ENCODE results near the gene NME4. TPM values are rescaled to one million over a fixed set of nuclear protein-coding genes. Genes with fewer than 3 reads are reported as not detected.
A peak's percentile ranks its signal among the peaks of the same experiment; 100 is the strongest.

Gene NME4
- total and polyA plus RNA-seq, 9 donors = 48.8 to 133 (median 93.4) TPM

DNA sequence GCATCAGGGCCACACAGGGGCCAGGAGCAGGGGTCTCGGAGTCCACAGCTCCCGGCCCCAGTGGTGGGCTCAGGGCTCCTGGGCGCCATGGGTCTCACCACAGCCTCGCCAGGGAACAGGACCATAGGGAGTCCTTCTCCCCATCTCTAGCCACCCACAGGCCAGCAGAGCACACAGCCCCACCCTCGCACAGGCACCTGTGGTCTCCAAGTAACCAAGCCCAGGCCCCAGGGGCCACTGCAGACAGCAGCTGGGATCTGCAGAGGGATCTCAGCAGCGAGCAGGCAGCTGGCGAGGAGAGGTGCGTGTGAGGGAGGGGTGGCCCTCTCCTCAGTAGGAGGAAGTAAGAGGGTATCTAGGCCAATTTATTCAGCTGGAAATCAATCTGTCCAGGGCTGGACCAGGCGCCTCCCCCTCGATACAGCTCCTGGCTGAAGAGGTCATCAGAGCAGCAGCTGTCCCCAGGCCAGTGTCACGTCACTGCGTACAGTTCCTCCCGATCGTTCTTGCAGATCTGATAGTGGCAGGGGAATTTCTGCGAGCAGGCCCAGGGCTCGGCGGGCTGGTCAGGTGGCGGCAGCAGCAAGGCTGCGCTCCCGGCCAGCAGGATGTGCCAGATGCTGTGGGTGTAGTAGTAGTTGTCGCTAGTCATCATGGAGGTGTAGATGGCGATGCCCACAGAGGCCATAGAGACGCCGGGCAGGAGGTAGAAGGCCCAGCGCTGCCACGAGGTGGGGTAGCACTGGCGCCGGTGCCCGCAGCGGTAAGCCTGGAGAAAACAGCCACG, 25.3 kb upstream of the NME4 start:
- Histone ChIP-seq H3K27me3 (no peaks in the 10 kb centered on the region), H3K9me3 (no peaks in the 10 kb centered on the region), H3K27ac (no peak overlapping the region), H3K36me3 (no peaks in the 10 kb centered on the region), H3K4me1 (ENCODE audit: insufficient read depth) (peaks cover 3% of the 10 kb centered on the region), H3K4me3 (no peak overlapping the region)
- DNase-seq = peak in 2 of 5 donors; percentile 30 to 34
- TF ChIP-seq, protein P1, sequence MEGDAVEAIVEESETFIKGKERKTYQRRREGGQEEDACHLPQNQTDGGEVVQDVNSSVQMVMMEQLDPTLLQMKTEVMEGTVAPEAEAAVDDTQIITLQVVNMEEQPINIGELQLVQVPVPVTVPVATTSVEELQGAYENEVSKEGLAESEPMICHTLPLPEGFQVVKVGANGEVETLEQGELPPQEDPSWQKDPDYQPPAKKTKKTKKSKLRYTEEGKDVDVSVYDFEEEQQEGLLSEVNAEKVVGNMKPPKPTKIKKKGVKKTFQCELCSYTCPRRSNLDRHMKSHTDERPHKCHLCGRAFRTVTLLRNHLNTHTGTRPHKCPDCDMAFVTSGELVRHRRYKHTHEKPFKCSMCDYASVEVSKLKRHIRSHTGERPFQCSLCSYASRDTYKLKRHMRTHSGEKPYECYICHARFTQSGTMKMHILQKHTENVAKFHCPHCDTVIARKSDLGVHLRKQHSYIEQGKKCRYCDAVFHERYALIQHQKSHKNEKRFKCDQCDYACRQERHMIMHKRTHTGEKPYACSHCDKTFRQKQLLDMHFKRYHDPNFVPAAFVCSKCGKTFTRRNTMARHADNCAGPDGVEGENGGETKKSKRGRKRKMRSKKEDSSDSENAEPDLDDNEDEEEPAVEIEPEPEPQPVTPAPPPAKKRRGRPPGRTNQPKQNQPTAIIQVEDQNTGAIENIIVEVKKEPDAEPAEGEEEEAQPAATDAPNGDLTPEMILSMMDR (IDR thresholded peaks at IDR 0.05) = no peak
- no peak for TF ChIP-seq EP300 (IDR thresholded peaks at IDR 0.05)
- no peak for TF ChIP-seq POLR2A (IDR thresholded peaks at IDR 0.05)
- 86 to 88% (median 88%) methylated on average over 31 of the region's 31 CpGs for WGBS, 3 donors
- intact Hi-C loops (cut with DNase I) = no loop called here

DNA sequence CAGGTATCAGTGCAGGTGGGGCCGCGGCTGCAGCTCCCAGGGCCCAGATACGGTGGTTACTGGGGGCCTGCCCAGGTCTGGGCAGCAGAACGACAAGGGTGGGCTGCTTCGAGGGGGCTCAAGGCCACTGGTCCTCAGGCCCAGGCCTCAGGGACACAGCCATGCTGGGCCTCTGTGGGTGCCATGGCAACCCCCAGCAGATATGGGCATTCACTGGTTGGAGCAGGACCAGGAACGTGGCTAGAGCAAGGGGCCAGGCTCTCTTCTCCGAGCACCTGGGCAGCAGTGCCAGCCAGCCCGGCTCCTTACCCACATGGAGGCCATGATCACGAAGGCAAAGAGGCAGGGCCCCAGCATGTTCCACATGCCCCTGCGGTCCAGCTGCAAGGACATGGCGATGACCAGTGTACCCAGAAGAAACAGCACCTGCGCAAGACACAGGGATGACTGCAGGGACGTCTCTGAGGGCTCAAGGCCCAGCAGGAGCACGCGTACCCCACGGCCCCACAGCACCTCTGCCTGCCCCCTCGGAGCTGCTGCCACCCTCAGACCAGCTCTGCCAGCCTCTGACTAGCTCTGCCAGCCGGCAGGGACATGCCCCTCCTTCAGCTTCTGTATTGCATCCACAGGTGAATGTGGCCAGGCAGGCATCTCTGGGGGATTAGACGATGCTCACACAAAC, 24.6 kb upstream of the NME4 start:
- Histone ChIP-seq H3K27ac (no peak overlapping the region), H3K9me3 (no peaks in the 10 kb centered on the region), H3K4me1 (ENCODE audit: insufficient read depth) (peaks cover 3% of the 10 kb centered on the region), H3K27me3 (no peaks in the 10 kb centered on the region), H3K36me3 (no peaks in the 10 kb centered on the region), H3K4me3 (no peak overlapping the region)
- TF ChIP-seq EP300 (IDR thresholded peaks at IDR 0.05) = no peak
- TF ChIP-seq, protein P1 (IDR thresholded peaks at IDR 0.05) = no peak
- TF ChIP-seq POLR2A (IDR thresholded peaks at IDR 0.05) = no peak
- whole genome bisulfite sequencing, 3 donors = 85 to 90% (median 87%) methylated on average over 16 to 19 of the region's 19 CpGs
- no peak for DNase-seq
- intact Hi-C loops (cut with DNase I) = no loop called here

DNA sequence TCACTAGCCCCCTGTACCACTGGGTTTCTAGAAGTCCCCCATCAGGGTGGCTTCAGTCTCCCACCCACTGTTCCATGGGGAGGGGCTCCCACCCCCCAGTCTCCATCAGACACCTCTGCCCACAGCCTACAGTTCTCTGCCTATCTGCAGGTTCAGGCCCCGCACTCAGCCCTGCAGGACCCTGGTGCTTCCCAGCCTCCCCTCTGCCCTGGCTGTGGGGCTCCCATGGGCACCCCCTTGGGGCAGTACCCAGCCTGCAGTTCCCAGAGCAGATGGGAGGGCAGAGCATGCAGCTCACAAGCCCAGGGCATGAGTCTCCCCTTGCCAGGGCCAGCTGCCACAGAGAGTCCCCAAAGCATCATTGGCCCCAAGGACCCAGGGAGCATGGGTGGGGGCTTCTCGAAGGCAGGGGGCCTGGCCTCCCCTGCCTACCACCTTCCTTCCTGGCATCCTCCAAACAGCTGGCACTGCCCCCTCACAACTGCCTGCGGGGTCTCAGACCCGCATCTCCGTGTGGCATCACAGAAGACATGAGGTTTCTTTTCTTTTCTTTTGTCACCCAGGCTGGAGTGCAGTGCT, 23.9 kb upstream of the NME4 start:
- TF ChIP-seq, protein P1 (IDR thresholded peaks at IDR 0.05) = no peak
- TF ChIP-seq POLR2A (IDR thresholded peaks at IDR 0.05) (no peak), EP300 (IDR thresholded peaks at IDR 0.05) (no peak)

DNA sequence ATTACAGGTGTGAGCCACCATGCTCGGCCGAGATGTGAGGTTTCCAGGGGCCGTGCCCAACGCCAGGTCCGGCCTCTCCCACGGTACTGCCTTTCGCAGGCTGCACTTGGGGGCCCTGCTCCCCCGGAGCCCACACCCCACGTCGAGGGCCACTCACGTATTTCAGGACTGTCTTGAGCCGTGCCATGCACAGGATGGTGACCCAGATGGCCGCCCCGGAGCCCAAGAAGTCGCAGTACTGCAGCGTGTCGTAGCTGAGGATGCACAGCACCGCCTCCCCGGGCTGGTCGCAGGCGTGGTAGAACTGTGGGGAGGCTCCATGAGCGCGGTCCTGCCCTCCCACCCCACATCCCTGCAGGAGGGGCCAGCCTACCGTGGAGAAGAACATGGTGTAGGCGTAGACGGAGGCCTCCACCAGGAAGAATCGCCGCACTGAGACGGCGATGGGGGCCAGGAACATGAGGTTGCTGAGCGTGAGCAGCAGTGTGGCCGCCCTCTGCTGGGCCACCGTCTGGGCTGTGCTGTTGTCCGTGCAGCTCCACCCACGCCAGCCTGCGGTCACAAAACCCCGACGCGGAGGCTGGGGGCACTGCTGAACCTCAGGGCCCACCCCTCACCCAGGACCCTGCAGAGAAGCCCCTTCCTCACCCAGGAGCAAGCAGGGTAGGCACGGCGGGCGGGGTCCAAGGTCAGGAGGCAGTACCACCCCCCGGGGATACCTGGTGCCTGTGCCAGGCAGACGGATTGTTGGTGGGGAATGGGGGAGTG, 23.0 kb upstream of the NME4 start:
- Histone ChIP-seq H3K9me3 (no peaks in the 10 kb centered on the region), H3K27ac (no peak overlapping the region), H3K4me1 (ENCODE audit: insufficient read depth) (peaks cover 3% of the 10 kb centered on the region), H3K36me3 (no peaks in the 10 kb centered on the region), H3K27me3 (no peaks in the 10 kb centered on the region), H3K4me3 (no peak overlapping the region)
- peak in 1 of 5 donors; percentile 27 for DNase-seq
- intact Hi-C loops (cut with DNase I) = no loop called here
- 89 to 90% (median 90%) methylated on average over 39 to 44 of the region's 44 CpGs for WGBS, 3 donors
- TF ChIP-seq EP300 (IDR thresholded peaks at IDR 0.05) (no peak), POLR2A (IDR thresholded peaks at IDR 0.05) (no peak)
- TF ChIP-seq, protein P1 (IDR thresholded peaks at IDR 0.05) = no peak

More for the DNA sequence above, 23.9 kb upstream of the NME4 start:
- no peaks in the 10 kb centered on the region for H3K9me3 ChIP-seq
- no peaks in the 10 kb centered on the region for H3K27me3 ChIP-seq
- no peaks in the 10 kb centered on the region for H3K36me3 ChIP-seq
- H3K4me1 ChIP-seq (ENCODE audit: insufficient read depth) = peaks cover 3% of the 10 kb centered on the region
- no peak overlapping the region for H3K4me3 ChIP-seq
- no peak overlapping the region for H3K27ac ChIP-seq
- intact Hi-C loops (cut with DNase I) = no loop called here
- DNase-seq = peak in 1 of 5 donors; percentile 26
- 72 to 90% (median 84%) methylated on average over 5 of the region's 5 CpGs for WGBS, 3 donors
